Omental fat pad (tissue), 4 donors: Measurements from ENCODE around the gene SPAG9. TPM values are rescaled to one million over a fixed set of nuclear protein-coding genes. Genes with fewer than 3 reads are reported as not detected.
"Not testable (repeated sequence)": the region's sequence is repeated elsewhere in the genome, so short reads cannot be mapped to it uniquely, and the experiment has no call there.

Source experiments
- ATAC-seq: fragments of 150-250 bp; one replicate; pipeline ENCODE4 v1.9.1; 2016; ENCODE audit warnings: mild to moderate bottlenecking, moderate library complexity; ENCODE audit not compliant: low FRiP score
- DNase-seq: peaks from one replicate; pipeline ENCODE4 v3.0.0-alpha.2; 2019; ENCODE audit warnings: low spot score
- CTCF ChIP-seq, 3 donors: fragments of 450-650 bp; IDR thresholded peaks; one replicate each; pipeline ENCODE4 v1.5.1; 2016 to 2017; ENCODE audit warnings: antibody characterized with exemption in 3 of 3, mild to moderate bottlenecking in 3 of 3, moderate library complexity in 2 of 3
- total RNA-seq, 4 donors: library from RNA; depleted of rRNA; stranded (reverse); fragments of >200 nt; gene quantifications; one replicate each; pipeline ENCODE4 v1.1.0, GENCODE V29; 2016

SPAG9 gene
- total RNA-seq, 4 donors from 2014 or later, result 117 to 197 (median 138) TPM

- TF ChIP-seq CTCF (IDR thresholded peaks at IDR 0.05), result no peak
- DNase-seq, result no peak
- ATAC-seq, result no peak
Measured at GRCh38 chr17:51133365-51133764, 12.7 kb upstream of the SPAG9 start.

- ATAC-seq, result no peak
- DNase-seq, result no peak
- TF ChIP-seq CTCF (IDR thresholded peaks at IDR 0.05), result no peak
Measured at GRCh38 chr17:51132964-51133319, 12.3 kb upstream of the SPAG9 start.

GRCh38 chr17:51128076-51128475, 7.4 kb upstream of the SPAG9 start:
- TF ChIP-seq CTCF (IDR thresholded peaks at IDR 0.05), result no peak
- ATAC-seq (peak; percentile 35), DNase-seq (no peak)

GRCh38 chr17:51124640-51125503, 4.2 kb upstream of the SPAG9 start:
- no peak for DNase-seq
- ATAC-seq, result no peak
- TF ChIP-seq CTCF (IDR thresholded peaks at IDR 0.05), result no peak

GRCh38 chr17:51122473-51123115, 1.9 kb upstream of the SPAG9 start:
- not testable (repeated sequence) for DNase-seq, ATAC-seq

GRCh38 chr17:51121620-51122472, 1.2 kb upstream of the SPAG9 start:
- peak; percentile 77 for ATAC-seq
- peak; percentile 87 for DNase-seq
- TF ChIP-seq CTCF (IDR thresholded peaks at IDR 0.05), result no peak

- no peak for TF ChIP-seq CTCF (IDR thresholded peaks at IDR 0.05)
- ATAC-seq, result peak; percentile 24
- DNase-seq, result no peak
Measured at GRCh38 chr17:51120357-51120738, 320 bp downstream of the SPAG9 start.
